HG03457 (cell line): ENCODE data around the gene C17orf75.
"Not testable (repeated sequence)": the region's sequence is repeated elsewhere in the genome, so short reads cannot be mapped to it uniquely, and the experiment has no call there.

Source experiments
- ATAC-seq: cut with Tn5 transposase; IDR thresholded peaks from one replicate; pipeline ENCODE4 v1.9.1; 2021; ENCODE audit warnings: moderate number of reproducible peaks; ENCODE audit not compliant: unreplicated experiment

Gene C17orf75, protein sequence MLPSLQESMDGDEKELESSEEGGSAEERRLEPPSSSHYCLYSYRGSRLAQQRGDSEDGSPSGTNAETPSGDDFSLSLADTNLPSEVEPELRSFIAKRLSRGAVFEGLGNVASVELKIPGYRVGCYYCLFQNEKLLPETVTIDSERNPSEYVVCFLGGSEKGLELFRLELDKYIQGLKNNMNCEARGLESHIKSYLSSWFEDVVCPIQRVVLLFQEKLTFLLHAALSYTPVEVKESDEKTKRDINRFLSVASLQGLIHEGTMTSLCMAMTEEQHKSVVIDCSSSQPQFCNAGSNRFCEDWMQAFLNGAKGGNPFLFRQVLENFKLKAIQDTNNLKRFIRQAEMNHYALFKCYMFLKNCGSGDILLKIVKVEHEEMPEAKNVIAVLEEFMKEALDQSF

DNA sequence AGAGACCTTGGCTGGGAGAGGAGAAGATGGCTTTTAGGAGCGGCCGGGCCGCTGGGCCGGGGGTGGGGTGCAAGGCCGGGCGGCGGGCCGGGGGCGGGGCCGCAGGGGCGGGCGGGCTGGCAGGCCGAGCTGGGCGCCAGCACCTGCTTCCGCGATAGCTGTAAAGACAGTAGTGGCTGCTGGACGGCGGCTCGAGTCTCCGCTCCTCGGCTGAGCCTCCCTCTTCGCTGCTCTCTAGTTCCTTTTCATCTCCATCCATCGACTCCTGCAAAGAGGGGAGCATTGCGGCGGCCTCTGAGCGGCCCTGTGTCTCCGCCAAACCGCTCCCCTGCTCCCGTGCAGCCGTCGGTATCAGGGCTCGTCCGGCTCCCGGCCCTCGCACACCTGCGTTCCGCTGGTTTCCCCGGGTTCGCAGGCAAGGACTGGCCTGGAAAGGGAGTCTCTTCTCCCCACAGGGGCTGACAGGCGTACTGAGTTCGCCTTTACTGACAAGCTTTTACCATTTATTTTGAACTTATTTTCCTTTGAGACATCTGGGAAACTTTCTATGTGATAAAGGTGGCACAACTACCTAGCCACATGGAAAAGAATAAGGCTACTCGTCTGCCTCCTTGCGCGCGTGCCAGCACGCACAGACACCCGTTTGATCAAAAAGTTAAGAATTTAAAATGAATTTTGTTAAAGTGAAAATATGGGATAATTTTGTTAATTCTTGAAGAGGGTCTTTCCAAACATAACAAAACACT is at the start of gene C17orf75:
Gene C17orf75 (minus strand): TSS at position 317 of the 746 bp plus-strand sequence. CDS start 34 bp downstream, at position 283.
- peak; percentile 58 for ATAC-seq

- ATAC-seq, result no peak
Observed at GRCh38 chr17:32388613-32389459, 46.9 kb upstream of the C17orf75 start.

- not testable (repeated sequence) for ATAC-seq
Observed at GRCh38 chr17:32388128-32388527, 46.2 kb upstream of the C17orf75 start.

DNA sequence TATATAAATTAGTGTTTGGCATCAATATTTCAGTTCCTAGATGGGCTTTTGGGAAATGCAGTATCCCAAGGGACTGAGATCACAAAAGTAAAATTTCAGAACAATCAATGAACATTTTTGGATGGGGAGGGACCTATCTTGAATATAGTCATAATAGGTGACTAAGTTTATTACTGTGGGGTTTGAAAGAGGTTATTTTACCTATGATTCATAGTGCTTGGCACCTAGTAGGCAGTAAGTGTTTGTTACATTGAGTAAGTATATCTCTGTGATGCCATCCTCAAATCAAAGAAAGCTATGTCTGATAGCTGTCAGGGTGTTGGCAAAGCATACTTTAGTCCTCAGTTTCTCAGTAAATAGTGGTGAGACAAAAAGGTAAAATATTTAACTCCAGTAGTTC is 44.9 kb upstream of the C17orf75 start:
- no peak for ATAC-seq

- ATAC-seq, result no peak
Observed at GRCh38 chr17:32385971-32386370, 44.0 kb upstream of the C17orf75 start.

DNA sequence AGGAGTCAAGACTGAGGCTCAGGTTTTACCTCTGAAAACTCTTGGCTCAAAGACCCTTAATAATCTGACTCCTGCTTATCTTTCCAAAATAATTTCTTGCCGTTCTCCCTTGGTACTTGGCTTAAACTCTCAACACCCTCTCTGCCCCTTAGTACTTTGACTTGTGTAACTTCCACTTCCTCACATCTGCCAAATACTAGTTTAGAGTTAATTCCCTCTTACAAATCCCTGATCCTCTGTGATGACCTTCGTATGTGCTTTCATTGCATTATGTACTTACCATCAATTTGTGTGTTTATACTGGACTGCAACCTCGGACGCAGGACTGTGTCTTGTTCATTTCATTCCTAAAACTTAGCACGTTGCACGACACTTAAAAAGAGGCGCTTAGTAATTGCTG is 43.1 kb upstream of the C17orf75 start:
- ATAC-seq, result no peak

- no peak for ATAC-seq
Observed at GRCh38 chr17:32383926-32384434, 42.0 kb upstream of the C17orf75 start.

- no peak for ATAC-seq
Observed at GRCh38 chr17:32382526-32383223, 40.7 kb upstream of the C17orf75 start.

DNA sequence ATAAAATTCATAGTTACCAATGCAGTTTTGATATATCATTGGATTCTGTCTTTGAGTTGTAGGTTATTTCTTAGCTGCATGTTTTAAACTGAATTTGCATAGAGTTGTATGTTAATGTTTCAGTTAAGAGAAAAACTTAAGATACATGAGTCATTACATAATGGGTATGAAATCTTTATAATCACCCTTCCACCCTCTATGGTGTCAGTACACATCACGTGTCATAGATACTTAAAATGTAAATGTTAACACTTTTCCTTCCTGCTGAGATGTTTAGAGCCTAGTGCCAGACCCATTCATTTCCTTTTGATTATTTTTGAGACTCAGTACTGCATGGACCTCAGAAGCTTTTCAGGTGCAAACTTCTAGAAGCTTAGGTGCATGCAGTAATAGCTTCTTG is 28.5 kb upstream of the C17orf75 start:
- ATAC-seq, result no peak

DNA sequence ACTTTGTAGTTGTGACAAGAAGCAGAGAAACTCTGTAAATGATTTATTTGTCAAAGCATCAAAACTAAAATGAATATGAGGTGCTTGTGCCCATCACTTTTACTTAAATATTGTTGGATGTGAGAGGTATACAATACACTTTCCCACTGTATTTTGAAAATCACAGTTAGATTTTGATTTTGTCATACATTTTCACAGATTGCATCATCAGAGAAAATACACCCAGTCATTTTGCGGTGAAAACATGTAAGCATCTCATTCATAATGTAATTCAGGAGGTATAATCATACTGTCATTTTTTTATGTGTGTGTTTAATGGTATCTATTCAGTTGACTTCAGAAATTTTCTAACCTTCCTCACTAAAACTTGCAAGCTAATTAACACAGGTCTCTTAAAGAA is 19.3 kb upstream of the C17orf75 start:
- ATAC-seq, result no peak

DNA sequence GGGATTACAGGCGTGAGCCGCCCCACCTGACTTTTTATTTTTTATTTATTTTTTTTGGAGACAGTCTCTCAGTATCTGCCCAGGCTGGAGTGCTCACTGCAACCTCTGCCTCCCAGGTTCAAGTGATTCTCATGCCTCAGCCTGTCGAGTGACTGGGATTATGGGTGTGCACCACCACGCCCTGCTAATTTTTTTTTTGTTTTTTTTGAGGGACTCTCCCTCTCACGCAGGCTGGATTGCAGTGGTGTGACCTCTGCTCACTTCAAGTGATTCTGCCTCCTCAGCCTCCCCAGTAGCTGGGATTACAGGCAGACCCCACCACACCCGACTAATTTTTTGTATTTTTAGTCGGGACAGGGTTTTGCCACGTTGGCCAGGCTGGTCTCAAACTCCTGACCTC is 15.6 kb upstream of the C17orf75 start:
- ATAC-seq, result no peak

DNA sequence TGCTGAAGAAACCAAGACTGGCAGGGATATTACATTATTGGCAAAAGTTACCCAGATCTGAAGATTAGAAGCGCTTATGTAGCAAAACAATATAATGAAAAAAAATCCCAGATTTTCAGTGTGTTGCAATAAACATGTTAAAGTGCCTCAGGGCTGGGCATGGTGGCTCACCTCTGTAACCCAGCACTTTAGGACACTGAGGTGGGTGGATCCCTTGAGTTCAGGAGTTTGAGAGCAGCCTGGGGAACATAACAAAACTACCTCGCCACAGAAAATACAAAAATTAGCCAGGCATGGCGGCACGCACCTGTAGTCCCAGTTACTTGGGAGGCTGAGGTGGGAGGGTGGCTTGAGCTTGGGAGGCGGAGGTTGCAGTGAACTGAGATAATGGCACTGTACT is 14.8 kb upstream of the C17orf75 start:
- ATAC-seq, result no peak

DNA sequence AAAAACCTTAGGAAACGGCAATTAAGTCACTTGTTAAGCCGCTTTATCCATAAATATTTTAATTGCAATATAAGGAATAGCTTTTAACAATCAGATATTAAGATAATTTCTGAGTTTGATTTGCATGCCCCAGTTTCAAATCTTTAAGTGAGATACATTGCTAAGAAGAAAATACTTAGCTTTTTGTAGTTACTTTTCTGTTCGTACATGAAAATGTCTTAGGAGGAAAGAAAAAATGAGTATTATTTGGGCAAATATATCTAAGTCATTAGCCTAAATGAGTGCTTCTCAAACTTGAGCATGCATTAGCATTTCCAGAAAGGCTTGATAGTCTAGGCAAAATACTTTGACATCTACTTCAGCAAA is 14.4 kb upstream of the C17orf75 start:
- no peak for ATAC-seq

DNA sequence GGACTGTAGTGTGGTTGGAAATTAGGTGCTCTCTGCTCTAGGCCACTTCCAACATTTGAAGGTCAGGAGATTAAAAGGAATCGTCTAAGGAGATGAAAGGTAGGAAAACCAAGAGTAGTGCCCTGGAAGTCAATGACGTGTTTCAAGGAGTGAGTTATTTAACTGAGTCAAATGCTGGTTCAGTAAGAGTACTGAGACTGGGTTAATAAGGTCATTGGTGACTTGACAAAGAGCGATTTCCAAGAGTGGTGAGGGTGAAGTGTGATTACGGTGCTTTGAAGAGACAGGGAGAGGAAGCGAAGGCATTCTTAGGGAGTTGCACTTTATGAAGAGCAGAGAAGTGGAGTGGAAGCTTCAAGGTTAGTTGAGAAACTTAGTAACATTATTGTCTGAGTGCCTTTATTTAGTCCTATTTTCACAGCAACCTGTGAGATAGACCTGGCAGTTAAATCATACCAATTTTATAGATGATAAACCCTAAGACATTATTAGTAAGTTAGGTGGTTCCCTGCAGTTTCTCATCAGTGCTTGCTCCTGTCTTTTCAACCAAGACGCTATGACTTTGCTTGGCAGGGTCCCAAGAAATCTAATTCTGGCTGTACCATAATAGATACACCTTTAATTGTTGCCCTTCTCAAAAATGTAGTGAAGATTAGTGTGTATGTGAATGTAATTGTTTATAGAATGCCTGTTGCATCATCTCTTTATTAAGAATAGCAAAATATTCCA is 13.8 kb upstream of the C17orf75 start:
- ATAC-seq, result no peak

DNA sequence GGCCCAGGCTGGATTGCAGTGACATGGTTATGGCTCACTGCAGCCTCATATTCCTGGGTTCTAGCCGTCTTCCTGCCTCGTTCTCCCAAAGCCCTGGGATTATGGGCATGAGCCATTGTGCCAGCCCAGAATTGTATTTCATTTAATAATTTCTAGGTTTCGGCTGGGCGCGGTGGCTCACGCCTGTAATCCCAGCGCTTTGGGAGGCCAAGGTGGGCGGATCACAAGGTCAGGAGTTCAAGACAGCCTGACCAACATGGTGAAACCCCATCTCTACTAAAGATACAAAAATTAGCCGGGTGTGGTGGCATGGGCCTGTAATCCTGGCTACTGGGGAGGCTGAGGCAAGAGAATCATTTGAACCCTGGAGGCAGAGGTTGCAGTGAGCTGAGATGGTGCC is 10.8 kb upstream of the C17orf75 start:
- not testable (repeated sequence) for ATAC-seq

DNA sequence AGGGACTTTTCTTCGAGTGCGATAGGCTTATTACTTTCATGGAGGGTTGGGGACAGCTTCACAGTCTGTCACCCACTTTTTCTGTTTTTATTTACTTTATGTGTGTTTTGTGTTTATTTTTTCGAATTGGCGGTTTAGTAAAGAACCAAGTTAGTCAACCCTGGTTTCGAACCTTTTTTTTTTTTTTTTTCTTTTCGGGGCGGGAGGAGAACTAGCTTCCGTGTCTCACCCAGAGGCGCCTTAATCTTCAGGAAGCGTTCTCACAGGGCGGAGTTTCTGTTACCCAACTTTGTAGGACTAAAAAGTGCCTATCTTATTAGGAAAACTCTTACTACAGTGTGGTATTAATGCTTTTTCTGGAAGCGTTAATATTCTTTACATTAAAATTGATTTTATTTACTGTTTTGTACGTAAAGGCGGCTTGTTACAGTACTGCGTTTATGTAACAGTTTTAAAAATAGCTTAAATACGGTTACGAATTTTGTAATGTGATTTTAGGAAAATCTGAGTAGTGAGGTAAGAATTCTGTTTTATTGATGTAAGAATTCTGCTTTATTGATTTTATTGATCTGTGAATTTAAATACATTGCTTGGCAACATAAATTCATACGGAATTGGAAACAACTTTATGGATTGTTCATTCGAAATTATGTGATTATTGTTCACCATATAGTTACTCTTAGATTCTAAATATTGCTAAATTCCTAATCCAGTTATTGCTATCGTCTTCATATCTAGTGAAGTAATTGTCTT is 8.9 kb upstream of the C17orf75 start:
- ATAC-seq, result no peak

DNA sequence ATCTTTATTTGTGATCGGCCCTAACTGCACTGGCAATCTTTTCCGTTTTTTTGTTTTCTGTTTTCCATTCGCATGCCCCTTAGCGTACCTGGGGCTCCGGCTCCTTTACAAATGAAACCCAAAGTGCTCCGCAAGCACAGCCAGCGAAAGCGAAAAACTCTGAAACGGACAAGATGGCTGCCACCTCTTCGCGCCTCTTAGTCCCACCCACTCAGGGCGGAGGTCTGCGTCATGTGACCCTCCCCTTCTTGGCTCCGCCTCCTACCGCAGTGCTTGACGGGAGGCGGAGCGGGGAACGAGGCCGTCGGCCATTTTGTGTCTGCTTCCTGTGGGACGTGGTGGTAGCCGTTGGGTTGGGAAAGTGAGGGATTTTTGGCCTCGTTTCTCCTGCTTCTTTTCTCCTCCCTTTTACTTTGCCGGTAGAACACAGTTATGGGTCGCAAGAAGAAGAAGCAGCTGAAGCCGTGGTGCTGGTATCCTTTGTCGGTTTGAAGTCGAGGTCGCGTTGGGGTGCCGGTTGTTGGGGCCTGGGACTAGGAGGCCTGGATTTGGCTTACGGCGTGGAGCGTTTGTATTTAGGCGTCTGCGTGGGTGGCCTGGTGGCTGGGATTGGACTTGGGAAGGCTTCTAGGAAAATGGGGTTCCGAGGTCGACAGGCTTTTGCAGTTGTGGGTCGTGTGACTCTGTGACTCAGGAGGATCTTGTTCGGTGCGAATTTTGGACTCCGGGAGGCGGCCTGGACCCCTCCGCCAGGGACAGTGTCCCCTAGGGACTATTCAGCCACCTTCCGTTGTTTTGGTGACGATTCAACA is 8.1 kb upstream of the C17orf75 start, which contains the start of gene ZNF207:
Gene ZNF207 (plus strand): TSS at position 304 of the 812 bp plus-strand sequence. CDS start 129 bp downstream, at position 433.
- peak; percentile 80 for ATAC-seq

DNA sequence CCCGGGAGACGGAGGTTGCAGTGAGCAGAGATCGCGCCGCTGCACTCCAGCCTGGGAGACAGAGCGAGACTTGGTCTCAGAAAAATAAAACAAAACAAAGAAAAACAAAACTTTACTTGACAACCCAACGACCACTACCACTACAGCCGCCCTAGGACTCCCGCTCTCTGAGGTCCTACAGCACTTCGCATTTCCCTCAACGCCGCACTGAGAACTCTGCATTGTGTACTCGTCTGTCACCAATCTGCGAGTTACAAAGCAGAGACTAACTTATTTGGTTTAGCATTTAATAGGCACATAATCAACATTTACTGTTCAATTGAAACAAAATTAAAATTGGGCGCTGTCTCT is 7.5 kb upstream of the C17orf75 start:
- peak; percentile 23 for ATAC-seq
